ENCODE results near the gene PLEKHG5.
A peak's percentile ranks its signal among the peaks of the same experiment; 100 is the strongest.

The PLEKHG5 gene

DNA sequence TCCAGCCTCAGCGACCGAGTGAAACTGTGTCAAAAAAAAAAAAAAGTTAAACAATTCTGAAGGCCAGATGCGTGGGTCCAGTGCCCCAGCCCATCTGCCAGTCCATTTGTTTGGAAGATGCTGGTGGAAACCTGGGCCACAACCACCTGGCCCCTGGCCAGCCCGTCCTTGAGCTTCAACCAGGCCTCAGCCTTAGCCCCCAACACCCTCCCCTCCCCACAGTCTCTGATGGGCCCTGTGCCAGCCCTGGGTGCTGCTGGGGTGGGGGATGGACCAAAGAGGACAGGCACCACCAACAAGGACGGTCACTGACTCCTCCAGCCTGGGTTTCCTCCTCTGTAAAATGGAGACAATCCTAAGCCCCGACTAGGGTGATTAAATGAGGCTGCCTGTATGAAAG, 19.6 kb upstream of the PLEKHG5 start:
- no peak overlapping the region for H3K4me3 ChIP-seq
- H3K27ac ChIP-seq, result peak overlapping the region in 1 of 21 experiments; percentile 56

DNA sequence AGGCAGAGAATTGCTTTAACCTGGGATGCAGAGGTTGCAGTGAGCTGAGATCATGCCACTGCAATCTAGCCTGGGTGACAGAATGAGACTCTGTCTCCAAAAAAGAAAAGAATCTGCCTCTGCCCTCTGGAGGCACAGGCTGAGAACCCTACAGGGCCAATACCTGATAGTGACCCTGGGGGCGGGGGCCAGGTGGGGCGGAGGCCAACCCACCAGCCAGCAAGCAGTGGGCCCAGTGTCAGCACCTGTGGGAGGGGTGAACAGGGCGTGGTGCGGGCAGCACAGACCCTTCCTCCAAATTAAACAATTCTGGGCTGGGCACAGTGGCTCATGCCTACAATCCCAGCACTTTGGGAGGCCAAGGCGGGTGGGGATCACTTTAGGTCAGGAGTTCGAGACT, 19.0 kb upstream of the PLEKHG5 start:
- H3K4me3 ChIP-seq, result no peak overlapping the region
- no peak overlapping the region for H3K27ac ChIP-seq

DNA sequence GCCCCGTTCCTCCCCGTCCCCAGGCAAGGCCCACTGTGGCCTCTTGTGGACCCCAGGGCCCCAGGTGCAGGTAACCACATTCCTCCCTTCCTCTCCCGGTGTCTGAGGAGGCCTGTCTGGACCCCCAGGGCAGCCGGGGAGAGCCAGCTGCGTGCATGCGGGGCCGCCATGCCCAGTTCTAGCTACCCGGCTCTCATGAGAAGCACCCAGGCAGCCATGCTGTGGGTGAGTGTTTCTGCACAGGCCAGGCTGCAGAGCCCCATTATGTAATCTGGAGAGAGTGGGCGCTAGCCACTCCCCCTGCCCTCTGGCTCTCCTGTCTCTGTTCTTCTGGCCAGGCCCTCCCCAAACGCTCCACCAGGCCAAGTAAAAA, 18.4 kb upstream of the PLEKHG5 start:
- Histone ChIP-seq H3K27ac (no peak overlapping the region), H3K4me3 (no peak overlapping the region)

DNA sequence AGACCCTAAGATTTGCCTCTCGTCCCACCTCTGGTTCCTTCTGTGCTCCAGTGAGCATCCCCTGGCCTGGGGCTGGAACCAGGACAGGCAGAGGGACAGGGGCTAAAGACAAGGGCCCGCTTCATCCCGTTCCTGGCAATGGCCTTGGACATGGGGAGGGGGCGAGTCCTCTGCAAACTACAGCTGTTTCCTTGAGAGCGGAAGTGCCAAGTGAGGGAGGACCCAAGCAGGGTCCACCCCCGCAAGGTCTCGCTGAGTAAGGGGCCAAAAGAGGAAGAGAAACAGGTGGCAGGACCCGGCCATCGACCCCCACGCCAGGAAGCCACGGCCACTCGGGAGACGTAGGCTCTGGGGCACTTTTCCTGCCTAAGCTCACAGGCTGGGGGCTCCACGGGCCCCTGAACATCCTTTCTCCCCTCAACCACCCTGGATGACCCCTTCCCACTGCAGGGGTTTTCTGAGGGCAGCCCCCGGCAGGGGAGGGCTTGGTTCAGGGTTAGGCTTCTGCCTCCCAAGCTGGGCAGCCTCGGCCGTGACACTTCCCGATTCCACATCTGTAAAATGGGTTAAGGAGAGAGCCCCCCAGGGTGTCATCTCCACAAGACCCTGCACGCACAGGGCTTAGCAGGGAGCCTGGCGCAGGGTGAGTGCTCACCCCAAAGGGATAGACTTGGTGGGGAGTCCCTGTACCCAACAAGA, 17.9 kb upstream of the PLEKHG5 start:
- Histone ChIP-seq H3K27ac (no peak overlapping the region), H3K4me3 (no peak overlapping the region)

DNA sequence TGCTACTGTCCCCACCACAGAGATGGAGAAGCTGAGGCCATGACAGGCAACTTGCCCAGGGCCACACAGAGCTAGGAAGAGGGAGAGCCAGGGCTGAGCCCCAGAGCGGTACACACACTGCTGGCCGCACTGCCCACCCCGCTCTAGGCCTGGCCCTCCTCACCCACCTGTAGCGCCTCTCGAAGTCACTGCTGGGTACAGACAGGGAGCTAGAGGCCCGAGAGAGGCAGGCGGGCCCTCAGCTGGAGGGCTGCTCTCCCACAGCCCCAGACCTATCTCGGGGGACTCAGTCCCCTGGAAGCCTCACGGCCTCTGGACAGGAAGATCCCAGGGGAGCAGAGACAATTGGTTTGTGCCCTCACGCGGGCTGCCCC, 17.3 kb upstream of the PLEKHG5 start:
- no peak overlapping the region for H3K4me3 ChIP-seq
- H3K27ac ChIP-seq, result no peak overlapping the region

DNA sequence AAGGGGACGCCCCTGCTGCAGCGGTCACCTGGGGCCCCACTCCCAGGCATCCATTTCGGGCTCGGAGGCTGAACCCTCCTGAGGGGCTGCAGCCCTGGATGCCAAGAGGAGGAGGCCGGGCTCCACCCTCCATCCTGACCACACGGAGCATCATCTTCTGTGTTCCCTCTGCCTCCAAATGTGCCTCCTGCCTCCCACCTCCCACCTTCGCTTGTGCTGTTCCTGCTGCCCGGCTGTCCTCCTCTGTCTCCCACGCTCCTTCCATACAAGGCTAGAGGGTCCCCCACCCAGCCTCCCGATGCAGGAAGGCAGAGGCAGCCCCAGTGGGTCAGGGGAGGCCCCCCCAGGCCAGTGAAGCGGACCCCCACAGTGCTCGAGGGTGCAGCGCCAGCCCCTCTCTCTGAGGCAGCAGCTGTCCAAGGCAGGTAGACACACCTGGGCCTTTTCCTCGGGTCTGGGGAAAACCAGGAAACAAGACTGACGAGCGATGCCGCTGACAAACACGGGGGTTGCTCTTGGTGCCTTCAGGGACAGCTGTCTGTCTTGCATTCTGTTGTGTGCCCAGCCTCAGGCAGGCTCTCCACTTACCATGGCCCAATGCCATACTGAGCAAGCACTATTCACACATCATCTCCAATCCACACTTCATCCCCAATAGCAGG, 16.8 kb upstream of the PLEKHG5 start:
- Histone ChIP-seq H3K4me3 (no peak overlapping the region), H3K27ac (no peak overlapping the region)

DNA sequence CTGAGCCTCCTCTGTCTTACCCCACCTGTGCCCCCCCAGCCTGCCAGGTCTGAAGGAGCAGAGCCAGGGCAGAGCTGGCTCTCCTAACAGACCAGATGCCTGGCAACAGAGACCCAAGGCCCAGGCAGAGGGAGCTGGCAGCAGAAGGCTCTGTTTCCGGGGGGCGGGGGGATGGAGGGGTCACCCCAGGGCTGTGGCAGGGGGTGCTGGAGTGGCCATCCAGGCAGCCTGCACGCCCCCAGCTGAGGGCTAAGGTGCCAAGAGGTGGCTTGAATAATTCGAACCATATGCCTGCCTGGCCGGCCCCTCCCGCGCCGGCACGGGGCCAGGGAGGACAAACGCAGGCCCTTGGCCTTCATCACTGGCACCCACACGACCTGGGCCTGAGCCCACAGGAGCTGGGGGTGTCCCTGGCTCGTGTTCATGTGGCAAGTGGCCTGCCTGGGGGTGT, 16.0 kb upstream of the PLEKHG5 start:
- no peak overlapping the region for H3K4me3 ChIP-seq
- peak overlapping the region in 1 of 21 experiments; percentile 3 for H3K27ac ChIP-seq

DNA sequence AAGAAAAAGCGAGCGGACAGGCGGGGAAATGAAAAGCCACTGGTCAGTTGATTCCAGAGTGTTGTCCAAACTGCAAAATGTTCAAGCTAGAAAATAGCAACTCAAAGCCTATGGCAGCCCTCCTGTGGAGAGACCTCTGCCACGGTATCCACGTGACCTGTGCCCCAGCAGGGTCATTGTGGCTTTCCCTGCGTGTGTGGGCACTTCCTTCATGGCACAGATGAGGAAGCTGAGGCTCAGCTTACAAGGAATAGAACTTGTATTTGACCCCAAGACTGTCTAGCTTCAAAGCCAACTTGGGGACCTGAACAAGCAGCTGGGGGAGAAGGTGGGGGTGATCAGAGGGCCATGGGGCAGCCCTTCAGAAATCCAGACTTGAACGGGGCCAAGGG, 15.6 kb upstream of the PLEKHG5 start:
- no peak overlapping the region for H3K27ac ChIP-seq

DNA sequence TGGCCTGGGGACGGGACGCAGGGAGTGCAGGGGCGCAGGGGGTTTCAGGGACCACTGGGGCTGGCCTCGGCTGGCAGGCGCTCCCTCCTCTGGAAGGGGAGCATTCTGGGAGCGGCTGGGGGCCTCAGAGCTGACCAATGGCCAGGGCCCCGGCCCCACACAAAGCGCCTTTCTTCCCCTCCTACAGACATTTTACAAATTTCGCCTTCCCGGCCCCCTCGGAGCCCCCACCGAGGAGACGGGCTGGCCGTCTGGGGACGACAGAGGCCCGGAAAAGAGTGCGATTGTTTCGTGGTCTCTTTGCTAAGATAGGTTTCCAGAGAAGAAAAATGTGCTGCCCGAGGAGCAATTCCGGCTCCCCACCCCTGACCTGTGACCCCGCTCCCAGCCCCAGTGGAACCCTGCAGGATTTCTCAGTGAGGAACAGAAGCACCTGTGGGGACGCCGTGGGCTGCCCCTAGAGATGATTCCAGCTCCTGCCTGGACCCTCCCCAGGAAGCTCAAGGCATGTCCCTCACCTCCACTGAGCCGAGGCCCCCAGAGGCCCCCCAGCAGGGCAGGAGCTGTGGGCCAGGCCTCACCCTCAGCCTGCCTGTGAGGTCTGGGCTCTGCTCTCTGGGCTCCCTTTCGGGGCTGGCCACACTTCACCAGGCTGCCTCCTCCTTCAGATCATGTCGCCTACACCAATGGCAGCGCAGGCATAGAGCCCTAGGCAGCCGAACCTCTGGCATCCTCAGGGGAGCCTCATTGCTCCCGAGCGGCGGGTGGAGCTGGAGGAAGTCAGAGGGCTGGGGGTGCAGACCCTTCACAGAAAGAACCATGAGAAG, 15.0 kb upstream of the PLEKHG5 start:
- no peak overlapping the region for H3K4me3 ChIP-seq
- no peak overlapping the region for H3K27ac ChIP-seq

More for the DNA sequence above, 15.6 kb upstream of the PLEKHG5 start:
- H3K4me3 ChIP-seq, result no peak overlapping the region

DNA sequence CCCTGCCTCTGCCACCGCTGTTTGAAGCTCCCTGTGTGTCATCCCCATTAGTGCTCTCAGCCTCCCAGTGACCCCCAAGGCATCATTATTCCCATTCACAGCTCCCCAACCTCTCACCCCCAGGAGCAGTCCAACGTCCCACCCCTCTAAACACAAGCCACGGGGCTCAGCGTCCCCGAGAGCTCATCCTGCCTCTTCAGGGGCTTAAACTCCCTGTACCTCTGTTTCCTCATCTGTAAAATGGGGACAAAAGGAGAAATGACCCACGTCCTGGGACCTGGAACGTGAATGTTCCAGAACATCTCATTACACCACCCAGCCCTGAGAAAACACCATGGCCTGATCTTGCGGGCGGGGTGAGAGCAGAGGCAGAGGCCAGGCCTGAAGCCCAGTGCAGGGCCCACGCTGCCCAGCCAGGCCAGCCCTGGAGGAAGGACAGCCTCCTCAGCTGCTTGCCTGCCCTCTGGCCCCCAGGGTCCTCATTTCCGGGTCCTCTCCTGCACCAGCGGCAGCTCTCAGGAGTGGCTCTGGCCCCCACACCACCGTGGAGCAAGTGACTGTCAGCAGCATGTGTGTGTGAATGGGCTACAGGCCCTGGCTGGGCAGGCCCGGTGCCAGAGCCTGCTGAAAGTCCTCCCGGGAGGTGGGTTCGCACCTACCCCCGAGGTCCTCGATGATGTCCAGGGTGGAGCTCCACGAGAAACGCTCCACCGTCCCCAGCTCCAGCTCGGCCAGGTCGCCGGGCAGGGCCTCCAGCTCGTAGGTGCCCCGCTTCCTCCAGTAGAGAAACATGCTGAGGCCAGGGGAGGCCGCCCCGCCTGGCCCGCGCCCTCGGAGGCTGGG, 14.1 kb upstream of the PLEKHG5 start:
- H3K4me3 ChIP-seq, result no peak overlapping the region
- no peak overlapping the region for H3K27ac ChIP-seq

DNA sequence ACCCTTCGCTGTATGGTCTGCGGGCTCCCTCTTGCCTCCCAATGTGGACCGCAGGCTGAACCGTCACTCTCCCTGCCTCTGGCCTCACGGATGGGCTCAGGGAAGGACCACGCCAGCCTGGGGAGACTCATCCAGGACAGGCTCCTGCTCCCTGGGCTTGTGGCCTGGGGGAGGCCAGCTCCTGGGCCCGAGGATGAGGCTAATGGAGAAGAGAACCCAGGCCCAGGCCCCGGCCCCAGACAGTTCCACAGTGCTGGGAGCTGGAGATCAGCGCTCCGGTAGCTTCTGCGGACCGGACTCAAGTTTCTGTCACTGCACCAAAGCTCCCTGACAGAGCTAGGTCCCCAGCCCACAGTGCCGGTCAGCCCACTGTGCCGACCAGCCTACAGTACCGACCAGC, 13.4 kb upstream of the PLEKHG5 start:
- Histone ChIP-seq H3K27ac (no peak overlapping the region), H3K4me3 (no peak overlapping the region)

DNA sequence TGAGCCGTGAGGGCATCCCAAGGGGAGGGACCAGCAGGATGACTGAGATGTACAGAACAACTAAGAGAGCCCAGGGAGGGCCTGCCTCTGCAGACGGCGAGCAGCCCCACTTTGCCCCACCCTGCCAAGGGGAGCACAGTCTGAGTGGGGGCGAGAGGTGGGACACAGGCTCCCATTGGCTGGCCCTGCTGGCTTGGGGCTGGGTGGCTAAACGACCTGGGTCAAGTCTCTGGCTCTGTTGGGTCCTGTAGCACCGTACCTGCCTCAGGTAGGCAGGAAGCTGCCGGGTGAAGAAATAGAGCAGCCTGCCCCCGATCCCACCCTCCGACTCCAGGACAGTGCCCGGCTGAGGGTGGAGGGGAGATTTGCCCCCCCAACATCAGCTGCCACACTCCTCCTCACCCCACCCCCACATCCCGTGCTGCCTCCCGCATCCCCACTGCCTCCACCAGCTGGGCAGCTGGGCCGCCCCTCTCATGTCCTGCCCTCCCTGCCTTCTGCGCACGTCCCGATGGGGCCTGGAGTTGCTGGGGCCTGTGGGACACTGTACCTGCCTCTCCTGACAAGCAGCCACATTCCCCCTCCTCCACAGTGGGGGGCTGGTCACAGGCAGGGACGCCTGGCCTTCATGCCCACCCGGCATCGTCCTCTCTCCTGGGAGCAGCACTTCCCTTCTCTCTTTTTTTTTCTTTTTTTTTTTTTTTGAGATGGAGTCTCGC, 12.6 kb upstream of the PLEKHG5 start:
- H3K4me3 ChIP-seq, result no peak overlapping the region
- H3K27ac ChIP-seq, result no peak overlapping the region

DNA sequence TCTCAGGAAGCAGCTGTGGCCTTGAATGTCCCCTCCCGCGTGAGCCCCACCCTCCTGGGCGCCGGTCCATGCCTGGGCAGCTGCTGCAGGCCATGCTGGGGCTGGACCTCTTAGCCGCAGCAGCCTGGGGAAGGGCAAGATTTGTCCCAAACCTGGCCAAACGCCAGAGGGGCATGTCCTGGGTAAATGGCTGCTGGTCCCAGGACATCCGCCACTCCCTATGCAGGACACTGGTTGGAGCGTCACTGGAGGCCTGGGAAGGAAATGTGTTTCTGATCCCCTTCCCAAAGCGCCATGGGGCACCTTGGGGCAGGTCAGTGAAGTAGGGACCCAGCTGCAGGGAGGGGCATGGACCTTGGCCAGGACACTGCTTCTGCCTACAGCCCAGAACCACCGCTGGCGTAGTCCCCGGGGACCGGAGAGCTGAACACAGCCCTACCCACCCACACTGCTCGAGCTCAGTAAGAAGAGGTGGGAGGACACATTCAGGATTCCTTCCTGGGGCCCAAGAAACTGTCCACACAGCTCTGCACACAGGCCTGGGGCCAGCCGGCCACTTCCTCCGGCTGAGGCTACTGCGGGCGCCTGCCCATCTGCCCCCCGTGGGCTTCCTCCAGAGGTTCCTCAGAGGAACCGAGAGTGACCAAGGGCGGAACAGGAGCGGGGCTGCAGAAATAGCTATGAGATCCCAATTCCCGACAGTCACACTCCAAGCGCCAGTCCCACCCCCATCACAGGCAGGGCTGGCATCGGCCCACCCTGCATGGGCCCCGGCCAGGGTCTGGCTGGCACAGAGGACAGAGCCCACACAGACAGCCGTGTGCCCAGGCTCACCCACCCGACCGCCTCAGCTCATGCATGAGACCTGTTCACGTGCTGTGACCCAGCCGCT, 10.8 kb upstream of the PLEKHG5 start:
- H3K27ac ChIP-seq, result peak overlapping the region in 1 of 21 experiments; percentile 28
- H3K4me3 ChIP-seq, result no peak overlapping the region

DNA sequence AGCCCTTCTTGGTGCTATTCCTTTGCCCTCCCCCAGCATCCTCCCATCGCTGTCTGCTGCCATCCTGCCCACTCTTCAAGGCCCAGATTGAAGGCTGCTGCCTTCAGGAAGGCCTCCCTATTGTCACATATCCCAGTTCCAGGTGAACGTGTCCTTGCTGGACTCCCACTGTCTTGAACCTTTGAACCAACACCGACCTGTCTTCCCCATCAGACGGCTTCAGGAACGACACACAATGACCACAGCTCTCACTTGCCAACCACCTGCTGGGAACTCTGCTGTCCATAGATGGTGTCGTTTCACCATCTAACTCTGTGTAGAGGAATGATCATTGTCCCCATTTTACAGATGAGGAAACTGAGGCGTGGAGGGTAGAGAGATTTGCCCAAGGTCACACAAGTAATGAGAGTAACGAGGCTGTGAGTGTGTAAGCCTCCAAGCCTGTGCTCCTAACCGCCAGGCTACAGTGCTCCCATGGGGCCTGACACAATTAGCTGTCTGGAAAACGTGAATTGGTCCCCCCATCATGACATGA, 9.9 kb upstream of the PLEKHG5 start:
- peak overlapping the region in 1 of 21 experiments; percentile 19 for H3K27ac ChIP-seq
- no peak overlapping the region for H3K4me3 ChIP-seq

DNA sequence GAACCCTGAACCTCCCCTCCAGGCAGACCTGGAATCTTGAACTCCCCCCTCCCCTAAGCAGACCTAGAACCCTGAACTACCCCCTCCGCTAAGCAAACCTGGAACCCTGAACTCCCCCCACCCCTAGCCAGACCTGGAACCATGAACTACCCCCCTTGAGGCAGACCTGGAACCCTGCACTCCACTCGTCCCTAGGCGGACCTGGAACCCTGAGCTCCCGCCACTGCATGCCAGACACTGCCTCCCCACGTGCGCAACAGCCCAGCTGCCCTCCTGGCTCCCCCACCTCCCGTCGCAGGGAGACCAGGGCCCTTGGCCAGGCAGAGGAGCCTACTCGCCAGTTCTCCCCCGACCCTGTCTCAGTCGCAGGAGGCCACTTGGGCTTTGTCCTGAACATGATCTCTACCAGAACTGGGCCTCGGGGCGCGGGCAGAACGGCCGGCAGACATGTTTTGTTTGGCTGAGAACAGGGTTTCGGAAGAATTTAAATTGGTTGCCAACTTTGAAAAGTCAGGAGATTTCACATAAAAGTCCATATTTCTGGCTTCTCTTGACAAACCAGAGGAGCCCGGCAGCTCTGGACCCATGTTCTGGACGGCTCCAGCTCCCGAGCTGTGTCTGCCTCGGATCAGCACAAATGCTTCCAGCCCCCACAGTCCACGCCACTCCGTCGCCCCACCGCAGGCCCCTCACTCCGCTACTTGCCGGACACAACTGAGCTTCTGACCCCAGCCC, 9.2 kb upstream of the PLEKHG5 start:
- H3K4me3 ChIP-seq, result no peak overlapping the region
- peak overlapping the region in 2 of 21 experiments; percentile 19 to 29 for H3K27ac ChIP-seq

DNA sequence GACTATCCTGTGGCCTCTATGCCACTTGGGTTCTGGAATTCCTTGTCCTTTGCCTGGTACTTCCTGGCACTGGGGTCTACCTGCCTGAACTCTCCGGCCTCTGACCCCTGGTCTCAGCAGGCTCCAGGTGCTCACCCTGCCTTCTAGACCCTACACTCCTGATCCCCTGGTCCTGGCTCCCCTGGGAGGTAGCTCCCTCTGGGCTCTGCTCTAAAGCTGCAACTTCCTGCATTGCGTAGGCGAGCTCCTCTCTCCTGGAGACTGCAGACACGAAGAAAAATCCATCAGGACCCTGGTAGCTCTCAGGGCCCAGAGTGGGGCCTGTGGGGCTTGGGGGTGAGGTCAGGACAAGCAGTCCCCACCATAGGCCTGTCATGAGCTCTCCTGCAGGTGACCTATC, 7.8 kb upstream of the PLEKHG5 start:
- no peak overlapping the region for H3K4me3 ChIP-seq
- peak overlapping the region in 6 of 21 experiments; percentile 5 to 42 (median 32) for H3K27ac ChIP-seq

DNA sequence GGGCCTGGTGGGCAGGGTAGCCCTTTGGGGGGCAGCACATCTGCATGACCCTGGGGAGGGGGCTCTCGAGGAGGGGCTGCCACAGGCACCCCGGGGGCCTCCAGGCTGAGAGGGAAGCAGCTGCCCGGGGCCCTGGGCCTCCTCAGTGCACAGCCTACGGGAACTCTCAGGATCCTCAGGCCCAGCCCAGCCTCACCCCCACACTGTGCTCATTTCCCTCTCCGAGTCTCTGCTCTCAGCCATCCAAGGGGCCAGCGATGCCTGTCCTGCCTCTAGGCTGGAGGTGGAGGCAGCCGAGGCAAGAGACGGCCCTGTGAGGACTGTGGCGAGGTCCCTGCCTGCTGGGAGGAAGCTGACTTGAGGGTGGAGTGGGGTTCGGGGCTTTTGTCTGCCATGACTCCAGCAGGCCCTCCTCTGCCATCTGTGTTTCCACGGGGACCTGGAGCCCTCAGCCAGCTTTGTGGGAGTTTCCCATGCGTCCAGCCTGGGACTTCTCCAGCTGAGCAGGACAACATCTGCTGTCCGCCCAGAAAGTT, 7.2 kb upstream of the PLEKHG5 start:
- H3K4me3 ChIP-seq, result no peak overlapping the region

More for the DNA sequence above, 7.2 kb upstream of the PLEKHG5 start:
- peak overlapping the region in 7 of 21 experiments; percentile 4 to 66 (median 30) for H3K27ac ChIP-seq
